ENCODE data around the gene NUP54.

DNA sequence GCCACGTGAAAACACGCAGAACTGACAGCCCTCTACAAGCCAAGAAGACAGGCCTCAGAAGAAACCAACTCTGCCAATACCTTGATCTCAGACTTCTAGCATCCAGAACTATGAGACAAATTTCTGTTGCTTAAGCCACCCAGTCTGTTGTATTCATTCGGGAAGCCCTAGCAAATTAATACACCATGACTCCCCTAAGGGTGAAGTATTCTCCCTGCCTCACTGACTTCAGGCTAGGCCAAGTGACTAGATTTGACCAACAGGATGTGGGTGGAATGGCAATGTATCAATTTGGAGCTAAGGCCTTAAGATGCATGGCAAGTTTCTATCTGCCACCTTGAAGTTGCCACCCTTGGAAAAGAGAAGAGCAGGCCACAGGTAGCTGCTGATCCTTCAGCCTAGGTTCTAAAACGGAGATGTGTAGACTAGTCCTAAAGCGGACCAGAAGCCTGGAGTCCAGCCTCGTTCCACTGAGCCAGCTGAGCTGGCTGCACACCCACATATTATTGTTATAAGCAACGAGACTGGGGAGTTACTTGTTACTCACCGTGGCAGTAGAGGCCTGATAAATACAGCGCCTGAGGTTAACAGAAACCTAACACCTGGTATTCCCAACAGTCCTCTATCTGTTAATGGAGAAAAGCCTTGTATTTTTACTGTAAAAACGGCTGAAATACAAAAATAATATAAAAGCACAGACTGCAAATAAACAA is 49.0 kb upstream of the NUP54 start:
- TF ChIP-seq, protein P1, sequence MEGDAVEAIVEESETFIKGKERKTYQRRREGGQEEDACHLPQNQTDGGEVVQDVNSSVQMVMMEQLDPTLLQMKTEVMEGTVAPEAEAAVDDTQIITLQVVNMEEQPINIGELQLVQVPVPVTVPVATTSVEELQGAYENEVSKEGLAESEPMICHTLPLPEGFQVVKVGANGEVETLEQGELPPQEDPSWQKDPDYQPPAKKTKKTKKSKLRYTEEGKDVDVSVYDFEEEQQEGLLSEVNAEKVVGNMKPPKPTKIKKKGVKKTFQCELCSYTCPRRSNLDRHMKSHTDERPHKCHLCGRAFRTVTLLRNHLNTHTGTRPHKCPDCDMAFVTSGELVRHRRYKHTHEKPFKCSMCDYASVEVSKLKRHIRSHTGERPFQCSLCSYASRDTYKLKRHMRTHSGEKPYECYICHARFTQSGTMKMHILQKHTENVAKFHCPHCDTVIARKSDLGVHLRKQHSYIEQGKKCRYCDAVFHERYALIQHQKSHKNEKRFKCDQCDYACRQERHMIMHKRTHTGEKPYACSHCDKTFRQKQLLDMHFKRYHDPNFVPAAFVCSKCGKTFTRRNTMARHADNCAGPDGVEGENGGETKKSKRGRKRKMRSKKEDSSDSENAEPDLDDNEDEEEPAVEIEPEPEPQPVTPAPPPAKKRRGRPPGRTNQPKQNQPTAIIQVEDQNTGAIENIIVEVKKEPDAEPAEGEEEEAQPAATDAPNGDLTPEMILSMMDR (IDR thresholded peaks at IDR 0.05; ENCODE audit: low read depth, low read length): no peak
- TF ChIP-seq, protein P2, sequence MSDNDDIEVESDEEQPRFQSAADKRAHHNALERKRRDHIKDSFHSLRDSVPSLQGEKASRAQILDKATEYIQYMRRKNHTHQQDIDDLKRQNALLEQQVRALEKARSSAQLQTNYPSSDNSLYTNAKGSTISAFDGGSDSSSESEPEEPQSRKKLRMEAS (IDR thresholded peaks at IDR 0.05; ENCODE audit: low read depth, low read length): no peak

Data from NB4 (cell line).